Central memory CD8-positive, alpha-beta T cell (primary cell): Measurements from ENCODE around the gene AIFM1.
"Not testable (repeated sequence)": the region's sequence is repeated elsewhere in the genome, so short reads cannot be mapped to it uniquely, and the experiment has no call there.

Experiments
- ATAC-seq: fragments of 150-1000 bp; cut with Tn5 transposase; replicated peaks from 2 replicates; pipeline ENCODE4 v1.10.0; 2022; ENCODE audit warnings: mild to moderate bottlenecking, moderate FRiP score, moderate number of reproducible peaks; ENCODE audit not compliant: poor library complexity, severe bottlenecking; ENCODE audit errors: extremely low read depth
- DNase-seq, 2 donors: peaks; one replicate each; pipeline ENCODE4 v3.0.0; 2021; ENCODE audit warnings: low spot score in 2 of 2
- H3K27ac Mint-ChIP-seq: one replicate; pipeline ENCODE4 v1.8.0; 2022; ENCODE audit warnings: low read depth, mild to moderate bottlenecking, moderate library complexity, mixed read lengths
- H3K27me3 Mint-ChIP-seq: one replicate; pipeline ENCODE4 v1.8.0; 2022; ENCODE audit warnings: mixed read lengths
- H3K36me3 Mint-ChIP-seq: one replicate; pipeline ENCODE4 v1.8.0; 2022; ENCODE audit warnings: mild to moderate bottlenecking, moderate library complexity, mixed read lengths; ENCODE audit not compliant: insufficient read depth
- H3K4me1 Mint-ChIP-seq: one replicate; pipeline ENCODE4 v1.8.0; 2022; ENCODE audit warnings: mixed read lengths
- H3K4me3 Mint-ChIP-seq: one replicate; pipeline ENCODE4 v1.8.0; 2022; ENCODE audit warnings: mild to moderate bottlenecking, moderate library complexity, mixed read lengths
- H3K9me3 Mint-ChIP-seq: one replicate; pipeline ENCODE4 v1.8.0; 2022; ENCODE audit warnings: mixed read lengths

Gene AIFM1

GRCh38 chrX:130124577-130124976 lies 41.1 kb downstream of the AIFM1 start:
- ATAC-seq (no peak), DNase-seq (no peak)
- no peak overlapping the region for H3K4me3 Mint-ChIP-seq
- H3K27me3 Mint-ChIP-seq, result no peaks in the 10 kb centered on the region
- no peaks in the 10 kb centered on the region for H3K4me1 Mint-ChIP-seq
- no peak overlapping the region for H3K27ac Mint-ChIP-seq
- H3K36me3 Mint-ChIP-seq, result peaks cover 18% of the 10 kb centered on the region
- H3K9me3 Mint-ChIP-seq, result no peaks in the 10 kb centered on the region

GRCh38 chrX:130121505-130121800 lies 44.2 kb downstream of the AIFM1 start:
- H3K27me3 Mint-ChIP-seq, result no peaks in the 10 kb centered on the region
- H3K27ac Mint-ChIP-seq, result no peak overlapping the region
- DNase-seq (no peak), ATAC-seq (no peak)
- H3K4me1 Mint-ChIP-seq, result peaks cover 17% of the 10 kb centered on the region
- H3K4me3 Mint-ChIP-seq, result peak overlapping the region; percentile 61
- H3K36me3 Mint-ChIP-seq, result peaks cover 11% of the 10 kb centered on the region
- no peaks in the 10 kb centered on the region for H3K9me3 Mint-ChIP-seq

GRCh38 chrX:130120746-130121504 lies 44.7 kb downstream of the AIFM1 start:
- ATAC-seq, result peak; percentile 90
- Mint-ChIP-seq H3K27ac (no peak overlapping the region), H3K4me1 (peaks cover 17% of the 10 kb centered on the region), H3K9me3 (no peaks in the 10 kb centered on the region), H3K4me3 (peak overlapping the region; percentile 61), H3K27me3 (no peaks in the 10 kb centered on the region), H3K36me3 (peaks cover 11% of the 10 kb centered on the region)
- DNase-seq, result peak; percentile 45 to 55

GRCh38 chrX:130120321-130120731 lies 45.3 kb downstream of the AIFM1 start:
- H3K27me3 Mint-ChIP-seq, result no peaks in the 10 kb centered on the region
- no peak for DNase-seq
- peak; percentile 38 for ATAC-seq
- H3K36me3 Mint-ChIP-seq, result peaks cover 11% of the 10 kb centered on the region
- no peaks in the 10 kb centered on the region for H3K9me3 Mint-ChIP-seq
- peak overlapping the region; percentile 61 for H3K4me3 Mint-ChIP-seq
- H3K4me1 Mint-ChIP-seq, result peaks cover 17% of the 10 kb centered on the region
- no peak overlapping the region for H3K27ac Mint-ChIP-seq

- ATAC-seq (no peak), DNase-seq (no peak)
- H3K27ac Mint-ChIP-seq, result no peak overlapping the region
- H3K9me3 Mint-ChIP-seq, result no peaks in the 10 kb centered on the region
- H3K4me3 Mint-ChIP-seq, result peak overlapping the region; percentile 57
- peaks cover 11% of the 10 kb centered on the region for H3K36me3 Mint-ChIP-seq
- H3K27me3 Mint-ChIP-seq, result no peaks in the 10 kb centered on the region
- H3K4me1 Mint-ChIP-seq, result peaks cover 17% of the 10 kb centered on the region
Observed at GRCh38 chrX:130119312-130119898, 46.2 kb downstream of the AIFM1 start.

GRCh38 chrX:130118441-130119311 lies 47.0 kb downstream of the AIFM1 start:
- ATAC-seq (no peak), DNase-seq (no peak)
- H3K9me3 Mint-ChIP-seq, result no peaks in the 10 kb centered on the region
- peaks cover 9% of the 10 kb centered on the region for H3K36me3 Mint-ChIP-seq
- no peaks in the 10 kb centered on the region for H3K27me3 Mint-ChIP-seq
- peaks cover 17% of the 10 kb centered on the region for H3K4me1 Mint-ChIP-seq
- no peak overlapping the region for H3K27ac Mint-ChIP-seq
- H3K4me3 Mint-ChIP-seq, result peak overlapping the region; percentile 57

DNA sequence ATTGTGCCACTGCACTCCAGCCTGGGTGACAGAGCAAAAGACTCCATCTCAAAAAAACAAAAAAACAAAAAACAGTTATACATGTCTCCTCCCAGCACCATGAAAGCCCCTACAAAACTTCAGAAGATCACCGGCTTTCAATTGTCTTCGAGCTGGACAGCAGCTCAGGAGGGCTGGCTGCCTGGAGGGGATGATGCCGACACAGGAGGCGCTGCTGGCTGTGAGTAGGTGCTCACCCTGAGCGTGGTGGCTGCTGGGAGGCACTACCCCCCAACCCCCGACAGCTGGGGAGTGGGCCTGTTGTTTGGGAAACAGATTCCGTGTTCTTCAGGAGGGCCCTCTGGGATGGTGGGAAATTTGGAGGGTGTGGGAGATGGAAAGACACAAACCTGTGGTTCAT lies 48.5 kb downstream of the AIFM1 start:
- ATAC-seq (no peak), DNase-seq (no peak)
- Mint-ChIP-seq H3K27ac (no peak overlapping the region), H3K4me1 (peaks cover 17% of the 10 kb centered on the region), H3K9me3 (no peaks in the 10 kb centered on the region), H3K27me3 (no peaks in the 10 kb centered on the region), H3K4me3 (no peak overlapping the region), H3K36me3 (peaks cover 5% of the 10 kb centered on the region)

GRCh38 chrX:130115119-130115885 lies 50.3 kb downstream of the AIFM1 start:
- H3K27ac Mint-ChIP-seq, result peak overlapping the region; percentile 62
- not testable (repeated sequence) for DNase-seq, H3K27me3 Mint-ChIP-seq, ATAC-seq, H3K9me3 Mint-ChIP-seq, H3K36me3 Mint-ChIP-seq, H3K4me3 Mint-ChIP-seq
- H3K4me1 Mint-ChIP-seq, result peaks cover 17% of the 10 kb centered on the region

- no peak for ATAC-seq
- DNase-seq, result no peak
- H3K4me3 Mint-ChIP-seq, result no peak overlapping the region
- H3K4me1 Mint-ChIP-seq, result peaks cover 15% of the 10 kb centered on the region
- H3K27me3 Mint-ChIP-seq, result no peaks in the 10 kb centered on the region
- H3K27ac Mint-ChIP-seq, result no peak overlapping the region
- H3K9me3 Mint-ChIP-seq, result no peaks in the 10 kb centered on the region
- H3K36me3 Mint-ChIP-seq, result peaks cover 3% of the 10 kb centered on the region
Observed at GRCh38 chrX:130114141-130114588, 51.5 kb downstream of the AIFM1 start.

GRCh38 chrX:130111220-130112154 lies 54.2 kb downstream of the AIFM1 start:
- peak overlapping the region; percentile 89 for H3K4me3 Mint-ChIP-seq
- peaks cover 13% of the 10 kb centered on the region for H3K4me1 Mint-ChIP-seq
- H3K9me3 Mint-ChIP-seq, result no peaks in the 10 kb centered on the region
- H3K27me3 Mint-ChIP-seq, result no peaks in the 10 kb centered on the region
- H3K36me3 Mint-ChIP-seq, result peaks cover 9% of the 10 kb centered on the region
- no peak for DNase-seq
- no peak for ATAC-seq
- H3K27ac Mint-ChIP-seq, result no peak overlapping the region

DNA sequence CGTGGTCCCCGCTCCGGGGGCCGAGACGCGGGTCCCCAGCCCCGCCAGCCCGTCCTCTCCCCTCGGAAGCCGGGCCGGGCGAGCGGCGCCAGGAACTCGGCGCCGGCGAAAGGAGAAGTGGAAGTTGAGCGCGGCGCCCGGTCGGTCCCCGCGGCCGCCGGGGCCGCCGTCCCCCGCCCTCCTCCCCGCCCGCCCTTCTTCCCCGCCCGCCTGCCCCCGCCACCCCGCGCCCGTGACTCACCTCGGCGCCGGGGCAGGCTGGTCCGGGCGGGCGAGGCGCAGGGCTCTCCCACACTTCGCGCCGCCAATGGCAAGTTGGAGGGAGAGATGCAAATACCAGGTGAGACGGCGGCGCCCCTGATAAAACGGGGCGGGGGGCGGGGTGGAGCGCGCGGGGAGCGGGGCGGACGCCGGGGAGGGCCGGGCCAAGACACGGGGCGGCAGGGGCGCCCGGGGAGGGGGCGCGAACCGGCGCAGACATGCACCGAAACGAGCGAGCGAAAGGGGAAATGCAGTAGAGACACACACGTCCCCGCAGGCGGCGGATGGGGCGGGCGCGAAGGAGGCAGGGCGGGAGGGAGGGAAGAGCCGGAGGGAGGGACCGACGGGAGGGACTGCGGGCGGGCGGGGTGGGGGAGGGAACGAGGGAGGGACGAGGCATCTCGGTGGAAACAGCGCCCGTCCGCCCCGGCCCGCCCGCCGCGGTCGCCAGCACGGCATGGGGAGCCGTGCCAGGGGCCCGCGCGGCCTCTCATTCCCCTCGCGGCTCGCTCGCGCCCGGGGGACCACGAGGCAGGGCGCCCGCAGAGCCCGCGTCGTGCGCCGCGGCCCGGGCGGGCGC lies 55.0 kb downstream of the AIFM1 start, which contains the start of gene ELF4:
Gene ELF4, minus strand, starts transcription at position 119 of the 841 bp plus-strand sequence. CDS start 29,167 bp downstream, outside the sequence.
- Mint-ChIP-seq H3K36me3 (peaks cover 9% of the 10 kb centered on the region), H3K9me3 (no peaks in the 10 kb centered on the region), H3K27me3 (no peaks in the 10 kb centered on the region), H3K4me1 (peaks cover 20% of the 10 kb centered on the region), H3K4me3 (peak within 1 kb of the TSS; percentile 89), H3K27ac (peak within 1 kb of the TSS; percentile 71)
- ATAC-seq (peak; percentile 75), DNase-seq (peak in 1 of 2 donors; percentile 14)
